Measurements from ENCODE around the gene NADSYN1. TPM values are rescaled to one million over a fixed set of nuclear protein-coding genes. Genes with fewer than 3 reads are reported as not detected.

The NADSYN1 gene
- total and polyA plus RNA-seq, 2 experiments from 2014 or later = 35.6 to 54.9 TPM

DNA sequence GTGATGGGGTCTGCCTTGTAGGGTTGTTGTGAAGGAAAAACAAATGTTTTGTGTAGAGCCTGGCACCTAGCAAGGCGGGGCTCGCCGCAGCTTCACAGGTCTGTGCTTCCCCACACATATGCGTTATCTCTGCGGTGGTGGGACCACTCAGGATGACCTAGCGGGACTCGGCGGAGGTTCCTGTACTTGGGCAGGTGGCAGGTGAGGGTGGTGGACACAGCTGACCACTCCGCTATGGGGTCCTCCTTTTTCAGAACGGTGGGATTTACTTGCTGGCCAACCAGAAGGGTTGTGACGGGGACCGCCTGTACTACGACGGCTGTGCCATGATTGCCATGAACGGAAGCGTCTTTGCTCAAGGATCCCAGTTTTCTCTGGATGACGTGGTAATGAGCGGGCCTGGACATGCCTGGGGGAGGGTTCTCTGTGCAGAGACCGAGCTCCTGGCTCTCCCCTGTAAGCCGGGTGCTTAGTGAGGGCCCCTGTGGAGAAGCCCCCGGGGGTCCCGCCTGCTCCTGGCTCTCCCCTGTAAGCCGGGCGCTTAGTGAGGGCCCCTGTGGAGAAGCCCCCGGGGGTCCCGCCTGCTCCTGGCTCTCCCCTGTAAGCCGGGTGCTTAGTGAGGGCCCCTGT is 21.3 kb downstream of the NADSYN1 start (continued):
- TF ChIP-seq, protein P1, sequence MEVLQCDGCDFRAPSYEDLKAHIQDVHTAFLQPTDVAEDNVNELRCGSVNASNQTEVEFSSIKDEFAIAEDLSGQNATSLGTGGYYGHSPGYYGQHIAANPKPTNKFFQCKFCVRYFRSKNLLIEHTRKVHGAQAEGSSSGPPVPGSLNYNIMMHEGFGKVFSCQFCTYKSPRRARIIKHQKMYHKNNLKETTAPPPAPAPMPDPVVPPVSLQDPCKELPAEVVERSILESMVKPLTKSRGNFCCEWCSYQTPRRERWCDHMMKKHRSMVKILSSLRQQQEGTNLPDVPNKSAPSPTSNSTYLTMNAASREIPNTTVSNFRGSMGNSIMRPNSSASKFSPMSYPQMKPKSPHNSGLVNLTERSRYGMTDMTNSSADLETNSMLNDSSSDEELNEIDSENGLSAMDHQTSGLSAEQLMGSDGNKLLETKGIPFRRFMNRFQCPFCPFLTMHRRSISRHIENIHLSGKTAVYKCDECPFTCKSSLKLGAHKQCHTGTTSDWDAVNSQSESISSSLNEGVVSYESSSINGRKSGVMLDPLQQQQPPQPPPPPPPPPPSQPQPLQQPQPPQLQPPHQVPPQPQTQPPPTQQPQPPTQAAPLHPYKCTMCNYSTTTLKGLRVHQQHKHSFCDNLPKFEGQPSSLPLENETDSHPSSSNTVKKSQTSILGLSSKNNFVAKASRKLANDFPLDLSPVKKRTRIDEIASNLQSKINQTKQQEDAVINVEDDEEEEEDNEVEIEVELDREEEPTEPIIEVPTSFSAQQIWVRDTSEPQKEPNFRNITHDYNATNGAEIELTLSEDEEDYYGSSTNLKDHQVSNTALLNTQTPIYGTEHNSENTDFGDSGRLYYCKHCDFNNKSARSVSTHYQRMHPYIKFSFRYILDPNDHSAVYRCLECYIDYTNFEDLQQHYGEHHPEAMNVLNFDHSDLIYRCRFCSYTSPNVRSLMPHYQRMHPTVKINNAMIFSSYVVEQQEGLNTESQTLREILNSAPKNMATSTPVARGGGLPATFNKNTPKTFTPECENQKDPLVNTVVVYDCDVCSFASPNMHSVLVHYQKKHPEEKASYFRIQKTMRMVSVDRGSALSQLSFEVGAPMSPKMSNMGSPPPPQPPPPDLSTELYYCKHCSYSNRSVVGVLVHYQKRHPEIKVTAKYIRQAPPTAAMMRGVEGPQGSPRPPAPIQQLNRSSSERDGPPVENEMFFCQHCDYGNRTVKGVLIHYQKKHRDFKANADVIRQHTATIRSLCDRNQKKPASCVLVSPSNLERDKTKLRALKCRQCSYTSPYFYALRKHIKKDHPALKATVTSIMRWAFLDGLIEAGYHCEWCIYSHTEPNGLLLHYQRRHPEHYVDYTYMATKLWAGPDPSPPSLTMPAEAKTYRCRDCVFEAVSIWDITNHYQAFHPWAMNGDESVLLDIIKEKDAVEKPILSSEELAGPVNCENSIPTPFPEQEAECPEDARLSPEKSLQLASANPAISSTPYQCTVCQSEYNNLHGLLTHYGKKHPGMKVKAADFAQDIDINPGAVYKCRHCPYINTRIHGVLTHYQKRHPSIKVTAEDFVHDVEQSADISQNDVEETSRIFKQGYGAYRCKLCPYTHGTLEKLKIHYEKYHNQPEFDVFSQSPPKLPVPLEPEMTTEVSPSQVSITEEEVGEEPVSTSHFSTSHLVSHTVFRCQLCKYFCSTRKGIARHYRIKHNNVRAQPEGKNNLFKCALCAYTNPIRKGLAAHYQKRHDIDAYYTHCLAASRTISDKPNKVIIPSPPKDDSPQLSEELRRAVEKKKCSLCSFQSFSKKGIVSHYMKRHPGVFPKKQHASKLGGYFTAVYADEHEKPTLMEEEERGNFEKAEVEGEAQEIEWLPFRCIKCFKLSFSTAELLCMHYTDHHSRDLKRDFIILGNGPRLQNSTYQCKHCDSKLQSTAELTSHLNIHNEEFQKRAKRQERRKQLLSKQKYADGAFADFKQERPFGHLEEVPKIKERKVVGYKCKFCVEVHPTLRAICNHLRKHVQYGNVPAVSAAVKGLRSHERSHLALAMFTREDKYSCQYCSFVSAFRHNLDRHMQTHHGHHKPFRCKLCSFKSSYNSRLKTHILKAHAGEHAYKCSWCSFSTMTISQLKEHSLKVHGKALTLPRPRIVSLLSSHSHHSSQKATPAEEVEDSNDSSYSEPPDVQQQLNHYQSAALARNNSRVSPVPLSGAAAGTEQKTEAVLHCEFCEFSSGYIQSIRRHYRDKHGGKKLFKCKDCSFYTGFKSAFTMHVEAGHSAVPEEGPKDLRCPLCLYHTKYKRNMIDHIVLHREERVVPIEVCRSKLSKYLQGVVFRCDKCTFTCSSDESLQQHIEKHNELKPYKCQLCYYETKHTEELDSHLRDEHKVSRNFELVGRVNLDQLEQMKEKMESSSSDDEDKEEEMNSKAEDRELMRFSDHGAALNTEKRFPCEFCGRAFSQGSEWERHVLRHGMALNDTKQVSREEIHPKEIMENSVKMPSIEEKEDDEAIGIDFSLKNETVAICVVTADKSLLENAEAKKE (CRISPR knock-in tag; IDR thresholded peaks at IDR 0.05) = no peak

DNA sequence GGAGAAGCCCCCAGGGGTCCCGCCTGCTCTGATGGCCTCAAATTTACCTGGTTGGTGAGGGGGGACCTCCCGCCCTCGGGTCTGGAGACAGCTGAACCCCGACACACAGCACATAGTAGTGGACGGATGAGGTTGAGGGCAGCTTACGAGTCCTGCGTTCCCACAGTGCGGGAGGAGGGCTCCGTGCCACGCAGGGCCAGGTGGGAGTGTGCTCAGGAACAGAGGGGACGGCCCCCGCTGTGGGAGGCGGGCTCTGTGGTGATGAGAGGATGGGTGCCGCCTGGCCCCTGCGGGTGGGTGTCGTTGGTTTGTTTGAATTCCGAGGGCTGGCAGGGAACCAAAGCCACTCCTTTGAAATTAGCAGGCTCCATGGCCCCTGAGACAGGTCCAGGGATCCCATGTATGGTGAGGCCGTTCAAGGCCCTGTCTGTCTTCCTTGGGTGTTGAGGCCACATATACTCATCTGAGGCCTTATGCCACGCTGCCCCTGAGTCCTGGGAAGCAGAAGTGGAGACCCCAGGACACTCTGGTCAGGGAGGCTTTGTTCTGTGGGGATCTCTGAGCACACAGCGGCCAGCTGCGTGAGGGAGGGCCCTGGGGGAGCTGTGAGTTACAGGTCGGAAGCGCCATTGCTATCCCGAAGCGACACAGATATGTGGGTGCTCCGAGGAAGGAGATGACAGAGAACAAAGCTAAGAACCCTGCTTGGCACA is 21.9 kb downstream of the NADSYN1 start:
- Histone ChIP-seq H3K9me2 (ENCODE audit: insufficient read depth) (no peaks in the 10 kb centered on the region), H3K36me3 (ENCODE audit: insufficient read depth) (peaks cover 5% of the 10 kb centered on the region), H4K20me1 (replicated peaks; ENCODE audit: insufficient read depth) (no peaks in the 10 kb centered on the region), H3K79me2 (replicated peaks; ENCODE audit: insufficient read depth) (no peaks in the 10 kb centered on the region), H2AFZ (no peak overlapping the region), H3K27me3 (ENCODE audit: insufficient read depth) (no peaks in the 10 kb centered on the region), H3F3A (replicated peaks; ENCODE audit: low read depth) (no peaks in the 10 kb centered on the region), H3K27ac (ENCODE audit: low read depth) (no peak overlapping the region), H3K4me2 (no peak overlapping the region), H3K4me3 (no peak overlapping the region), H3K4me1 (ENCODE audit: insufficient read depth) (no peaks in the 10 kb centered on the region)
- no peak overlapping the region for H3K4me3 Mint-ChIP-seq
- H3K27me3 Mint-ChIP-seq (ENCODE audit: insufficient read depth, low read depth, poor library complexity) = peaks cover 4% of the 10 kb centered on the region
- peaks cover 16% of the 10 kb centered on the region for H3K4me1 Mint-ChIP-seq
- peak overlapping the region; percentile 78; the same call in 1 of the 2 replicates for H3K27ac Mint-ChIP-seq
- peaks cover under 1% of the 10 kb centered on the region; the same call in 1 of the 3 replicates for H3K9me3 Mint-ChIP-seq
- no peak for ATAC-seq
- peaks cover 47% of the 10 kb centered on the region for H3K36me3 Mint-ChIP-seq (ENCODE audit: low read depth)
- no peak for DNase-seq (ENCODE audit: low spot score)
- TF ChIP-seq, protein P2, sequence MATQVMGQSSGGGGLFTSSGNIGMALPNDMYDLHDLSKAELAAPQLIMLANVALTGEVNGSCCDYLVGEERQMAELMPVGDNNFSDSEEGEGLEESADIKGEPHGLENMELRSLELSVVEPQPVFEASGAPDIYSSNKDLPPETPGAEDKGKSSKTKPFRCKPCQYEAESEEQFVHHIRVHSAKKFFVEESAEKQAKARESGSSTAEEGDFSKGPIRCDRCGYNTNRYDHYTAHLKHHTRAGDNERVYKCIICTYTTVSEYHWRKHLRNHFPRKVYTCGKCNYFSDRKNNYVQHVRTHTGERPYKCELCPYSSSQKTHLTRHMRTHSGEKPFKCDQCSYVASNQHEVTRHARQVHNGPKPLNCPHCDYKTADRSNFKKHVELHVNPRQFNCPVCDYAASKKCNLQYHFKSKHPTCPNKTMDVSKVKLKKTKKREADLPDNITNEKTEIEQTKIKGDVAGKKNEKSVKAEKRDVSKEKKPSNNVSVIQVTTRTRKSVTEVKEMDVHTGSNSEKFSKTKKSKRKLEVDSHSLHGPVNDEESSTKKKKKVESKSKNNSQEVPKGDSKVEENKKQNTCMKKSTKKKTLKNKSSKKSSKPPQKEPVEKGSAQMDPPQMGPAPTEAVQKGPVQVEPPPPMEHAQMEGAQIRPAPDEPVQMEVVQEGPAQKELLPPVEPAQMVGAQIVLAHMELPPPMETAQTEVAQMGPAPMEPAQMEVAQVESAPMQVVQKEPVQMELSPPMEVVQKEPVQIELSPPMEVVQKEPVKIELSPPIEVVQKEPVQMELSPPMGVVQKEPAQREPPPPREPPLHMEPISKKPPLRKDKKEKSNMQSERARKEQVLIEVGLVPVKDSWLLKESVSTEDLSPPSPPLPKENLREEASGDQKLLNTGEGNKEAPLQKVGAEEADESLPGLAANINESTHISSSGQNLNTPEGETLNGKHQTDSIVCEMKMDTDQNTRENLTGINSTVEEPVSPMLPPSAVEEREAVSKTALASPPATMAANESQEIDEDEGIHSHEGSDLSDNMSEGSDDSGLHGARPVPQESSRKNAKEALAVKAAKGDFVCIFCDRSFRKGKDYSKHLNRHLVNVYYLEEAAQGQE (IDR thresholded peaks at IDR 0.05; ENCODE audit: unreplicated experiment) = no peak
- no peak for TF ChIP-seq ZNF331 (CRISPR knock-in tag; IDR thresholded peaks at IDR 0.05; ENCODE audit: low read depth)
- TF ChIP-seq, protein P3, sequence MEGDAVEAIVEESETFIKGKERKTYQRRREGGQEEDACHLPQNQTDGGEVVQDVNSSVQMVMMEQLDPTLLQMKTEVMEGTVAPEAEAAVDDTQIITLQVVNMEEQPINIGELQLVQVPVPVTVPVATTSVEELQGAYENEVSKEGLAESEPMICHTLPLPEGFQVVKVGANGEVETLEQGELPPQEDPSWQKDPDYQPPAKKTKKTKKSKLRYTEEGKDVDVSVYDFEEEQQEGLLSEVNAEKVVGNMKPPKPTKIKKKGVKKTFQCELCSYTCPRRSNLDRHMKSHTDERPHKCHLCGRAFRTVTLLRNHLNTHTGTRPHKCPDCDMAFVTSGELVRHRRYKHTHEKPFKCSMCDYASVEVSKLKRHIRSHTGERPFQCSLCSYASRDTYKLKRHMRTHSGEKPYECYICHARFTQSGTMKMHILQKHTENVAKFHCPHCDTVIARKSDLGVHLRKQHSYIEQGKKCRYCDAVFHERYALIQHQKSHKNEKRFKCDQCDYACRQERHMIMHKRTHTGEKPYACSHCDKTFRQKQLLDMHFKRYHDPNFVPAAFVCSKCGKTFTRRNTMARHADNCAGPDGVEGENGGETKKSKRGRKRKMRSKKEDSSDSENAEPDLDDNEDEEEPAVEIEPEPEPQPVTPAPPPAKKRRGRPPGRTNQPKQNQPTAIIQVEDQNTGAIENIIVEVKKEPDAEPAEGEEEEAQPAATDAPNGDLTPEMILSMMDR (conservative IDR thresholded peaks at IDR 0.05; ENCODE audit: low read depth in 2 of 2) = no peak

Measured in GM23338 (cell line).